ENCODE results near the gene ASB2. TPM values are rescaled to one million over a fixed set of nuclear protein-coding genes. Genes with fewer than 3 reads are reported as not detected.

Gene ASB2
- total and polyA plus RNA-seq, 2 of the 8 experiments (the other 6 are each of a cell fraction or from before 2014, with no cell fraction given) = 1.0 to 2.1 TPM

DNA sequence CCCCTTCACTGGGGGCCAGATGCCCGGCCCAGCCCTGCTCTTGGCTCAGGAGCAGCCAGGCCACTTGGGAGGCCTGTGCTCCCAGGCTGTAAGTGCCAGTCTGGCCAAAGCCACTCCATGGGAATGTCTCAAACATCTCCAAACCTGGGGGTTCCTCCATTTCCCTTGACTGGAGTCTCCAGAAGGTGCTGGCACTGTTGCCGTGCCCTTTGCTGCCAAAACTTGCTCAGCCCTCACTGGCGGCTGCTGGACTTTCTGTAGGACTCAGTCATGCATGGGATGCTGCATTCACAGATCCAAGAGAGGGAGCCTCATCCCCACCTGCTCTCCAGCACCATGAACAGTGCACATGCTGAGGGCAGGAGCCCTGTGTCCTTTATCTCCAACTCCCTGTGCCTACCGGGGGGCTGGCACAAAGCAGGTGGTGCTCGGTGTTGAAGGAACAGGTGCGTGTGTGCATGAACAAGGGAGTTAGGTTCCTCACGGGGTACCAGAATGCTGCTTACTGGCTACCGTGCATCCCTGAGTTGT, 40.1 kb upstream of the ASB2 start:
- Histone ChIP-seq H4K91ac (replicated peaks; ENCODE audit: insufficient read length, low read length) (no peak overlapping the region), H2BK15ac (ENCODE audit: low read length) (no peak overlapping the region), H3K18ac (ENCODE audit: extremely low read depth, low read length) (no peak overlapping the region), H3K79me1 (ENCODE audit: low read depth, low read length) (no peaks in the 10 kb centered on the region), H2BK12ac (ENCODE audit: low read depth, low read length) (no peak overlapping the region), H3K9me3 (ENCODE audit: insufficient read depth in 2 of 2, low read depth in 1 of 2, low read length in 1 of 2) (no peaks in the 10 kb centered on the region), H3K27me3 (replicated peaks in 1 of 4; ENCODE audit: control insufficient read depth in 3 of 4, extremely low read depth in 1 of 4, insufficient read depth in 3 of 4, low read length in 3 of 4) (no peaks in the 10 kb centered on the region), H3K4me2 (ENCODE audit: insufficient read depth in 1 of 2, low read depth in 2 of 2, low read length in 2 of 2) (no peak overlapping the region), H3K27ac (ENCODE audit: low read depth, low read length) (no peak overlapping the region), H3K4me1 (replicated peaks in 1 of 4; ENCODE audit: control insufficient read depth in 3 of 4, insufficient read depth in 4 of 4, low read length in 3 of 4) (peaks cover 0 to 2% (median under 1%) of the 10 kb centered on the region in 4 experiments; a peak in 3 of 7 replicates), H2BK120ac (replicated peaks; ENCODE audit: low read depth, low read length) (no peak overlapping the region), H3K56ac (replicated peaks; ENCODE audit: insufficient read length, low read depth, low read length) (no peak overlapping the region), H2AK5ac (ENCODE audit: low read depth, low read length) (no peak overlapping the region), H2BK5ac (ENCODE audit: low read depth, low read length) (no peak overlapping the region), H3K14ac (ENCODE audit: insufficient read length) (no peak overlapping the region), H3K79me2 (ENCODE audit: control insufficient read depth in 1 of 2, insufficient read depth in 2 of 2, low read length in 2 of 2) (no peaks in the 10 kb centered on the region), H3K23me2 (ENCODE audit: low read depth, low read length) (no peaks in the 10 kb centered on the region; the same call in 1 of the 2 replicates), H3K4ac (replicated peaks; ENCODE audit: insufficient read length, low read depth, low read length) (no peak overlapping the region), H4K5ac (ENCODE audit: insufficient read length, low read depth, low read length) (no peak overlapping the region), H2BK20ac (ENCODE audit: low read length) (no peak overlapping the region), H4K8ac (ENCODE audit: extremely low read depth, insufficient read depth, low read length) (no peak overlapping the region), H4K20me1 (replicated peaks in 1 of 2; ENCODE audit: control insufficient read depth in 1 of 2, insufficient read depth in 2 of 2, low read length in 2 of 2) (no peaks in the 10 kb centered on the region), H3K9ac (replicated peaks in 1 of 4; ENCODE audit: extremely low read depth in 1 of 4, low read depth in 3 of 4, low read length in 3 of 4) (no peak overlapping the region), H3K4me3 (ENCODE audit: extremely low read depth in 1 of 4, insufficient read depth in 2 of 4, low read depth in 3 of 4, low read length in 4 of 4) (no peak overlapping the region), H3K23ac (ENCODE audit: insufficient read length) (no peak overlapping the region), H2AFZ (ENCODE audit: low read length) (no peak overlapping the region), H3K36me3 (ENCODE audit: control insufficient read depth in 2 of 4, insufficient read depth in 4 of 4, low read length in 3 of 4) (no peaks in the 10 kb centered on the region; a peak in 1 of 8 replicates)
- WGBS, 2 experiments (ENCODE audit: extremely low coverage in 1 of 2, insufficient coverage in 1 of 2, insufficient read length in 1 of 2, insufficient replicate concordance in 2 of 2, low coverage in 1 of 2, low lambda C conversion rate in 2 of 2, missing lambda C conversion rate in 1 of 2) = 94% methylated on average over 8 of the region's 8 CpGs; no CpG with 5 or more reads in 1 of the 2 experiments
- DNase-seq (ENCODE audit: low read depth in 1 of 2, low spot score in 2 of 2) = no peak
- CTCF ChIA-PET (ENCODE audit: partially characterized antibody) = interaction anchor here (1.2 to 9.7 kb wide), 6 partner anchors 12 to 77 kb away, joined by 3 to 65 read pairs (median 6); no protein-coding TSS in a partner anchor
- no peak for TF ChIP-seq RAD21 (IDR thresholded peaks at IDR 0.05 in 1 of 2, conservative IDR thresholded peaks at IDR 0.05 in 1 of 2; ENCODE audit: low read depth in 2 of 2, low read length in 2 of 2)
- no peak for TF ChIP-seq TBP (IDR thresholded peaks at IDR 0.05; ENCODE audit: low read depth, low read length)
- TF ChIP-seq KDM1A (IDR thresholded peaks at IDR 0.05; ENCODE audit: borderline replicate concordance, low read length) = no peak
- TF ChIP-seq RXRA (IDR thresholded peaks at IDR 0.05; ENCODE audit: insufficient read depth, low read depth, low read length) = no peak
- TF ChIP-seq, protein P1, sequence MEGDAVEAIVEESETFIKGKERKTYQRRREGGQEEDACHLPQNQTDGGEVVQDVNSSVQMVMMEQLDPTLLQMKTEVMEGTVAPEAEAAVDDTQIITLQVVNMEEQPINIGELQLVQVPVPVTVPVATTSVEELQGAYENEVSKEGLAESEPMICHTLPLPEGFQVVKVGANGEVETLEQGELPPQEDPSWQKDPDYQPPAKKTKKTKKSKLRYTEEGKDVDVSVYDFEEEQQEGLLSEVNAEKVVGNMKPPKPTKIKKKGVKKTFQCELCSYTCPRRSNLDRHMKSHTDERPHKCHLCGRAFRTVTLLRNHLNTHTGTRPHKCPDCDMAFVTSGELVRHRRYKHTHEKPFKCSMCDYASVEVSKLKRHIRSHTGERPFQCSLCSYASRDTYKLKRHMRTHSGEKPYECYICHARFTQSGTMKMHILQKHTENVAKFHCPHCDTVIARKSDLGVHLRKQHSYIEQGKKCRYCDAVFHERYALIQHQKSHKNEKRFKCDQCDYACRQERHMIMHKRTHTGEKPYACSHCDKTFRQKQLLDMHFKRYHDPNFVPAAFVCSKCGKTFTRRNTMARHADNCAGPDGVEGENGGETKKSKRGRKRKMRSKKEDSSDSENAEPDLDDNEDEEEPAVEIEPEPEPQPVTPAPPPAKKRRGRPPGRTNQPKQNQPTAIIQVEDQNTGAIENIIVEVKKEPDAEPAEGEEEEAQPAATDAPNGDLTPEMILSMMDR (IDR thresholded peaks at IDR 0.05; ENCODE audit: control extremely low read depth in 1 of 3, insufficient read depth in 1 of 3, low read depth in 1 of 3, low read length in 3 of 3) = no peak
- no peak for TF ChIP-seq TEAD4 (IDR thresholded peaks at IDR 0.05; ENCODE audit: low read depth, low read length)
- FAIRE-seq = no peak
- POLR2A ChIA-PET (ENCODE audit: partially characterized antibody) = no interaction called here
